SU-DHL-6 (cell line): Measurements from ENCODE around the gene KIAA0319L.

Experiments
- EZH2phosphoT487 ChIP-seq: fragments of 200-600 bp; sonication (generic), shearing (Covaris generic); conservative IDR thresholded peaks from 2 replicates; pipeline ENCODE4 v1.6.1; 2018; ENCODE audit warnings: mild to moderate bottlenecking, antibody characterized with exemption, low read length, moderate library complexity, mixed read lengths
- TF ChIP-seq, protein P1 (sequence below): fragments of 200-600 bp; sonication (generic); IDR thresholded peaks from one replicate; pipeline ENCODE4 v1.5.1; 2017; ENCODE audit warnings: antibody characterized with exemption, mild to moderate bottlenecking, low read length, moderate library complexity; ENCODE audit not compliant: insufficient read depth, poor library complexity, severe bottlenecking

DNA sequence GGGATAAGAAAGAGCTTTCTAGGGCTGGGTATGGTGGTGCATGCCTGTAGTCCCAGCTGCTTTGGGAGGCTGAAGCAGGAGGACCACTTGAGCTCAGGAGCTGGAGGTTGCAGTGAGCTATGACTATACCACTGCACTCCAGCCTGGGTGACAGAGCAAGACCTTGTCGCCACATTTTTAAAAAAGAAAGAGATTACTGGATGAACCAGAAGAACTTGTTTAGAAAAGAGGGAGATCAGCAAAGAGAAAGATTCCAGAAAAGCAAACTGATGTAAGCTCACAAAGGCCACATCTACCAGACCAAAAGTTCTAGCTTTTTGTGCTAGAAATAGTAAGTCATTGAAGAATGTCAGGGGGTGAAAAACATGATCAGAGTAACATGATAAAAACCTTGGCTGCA is 117.6 kb downstream of the KIAA0319L start:
- TF ChIP-seq, protein P1, sequence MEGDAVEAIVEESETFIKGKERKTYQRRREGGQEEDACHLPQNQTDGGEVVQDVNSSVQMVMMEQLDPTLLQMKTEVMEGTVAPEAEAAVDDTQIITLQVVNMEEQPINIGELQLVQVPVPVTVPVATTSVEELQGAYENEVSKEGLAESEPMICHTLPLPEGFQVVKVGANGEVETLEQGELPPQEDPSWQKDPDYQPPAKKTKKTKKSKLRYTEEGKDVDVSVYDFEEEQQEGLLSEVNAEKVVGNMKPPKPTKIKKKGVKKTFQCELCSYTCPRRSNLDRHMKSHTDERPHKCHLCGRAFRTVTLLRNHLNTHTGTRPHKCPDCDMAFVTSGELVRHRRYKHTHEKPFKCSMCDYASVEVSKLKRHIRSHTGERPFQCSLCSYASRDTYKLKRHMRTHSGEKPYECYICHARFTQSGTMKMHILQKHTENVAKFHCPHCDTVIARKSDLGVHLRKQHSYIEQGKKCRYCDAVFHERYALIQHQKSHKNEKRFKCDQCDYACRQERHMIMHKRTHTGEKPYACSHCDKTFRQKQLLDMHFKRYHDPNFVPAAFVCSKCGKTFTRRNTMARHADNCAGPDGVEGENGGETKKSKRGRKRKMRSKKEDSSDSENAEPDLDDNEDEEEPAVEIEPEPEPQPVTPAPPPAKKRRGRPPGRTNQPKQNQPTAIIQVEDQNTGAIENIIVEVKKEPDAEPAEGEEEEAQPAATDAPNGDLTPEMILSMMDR: no peak
- no peak for TF ChIP-seq EZH2phosphoT487
